PC-9 (cell line): Measurements from ENCODE around the gene COG5.

ENCODE experiments used
- CTCF ChIP-seq: fragments of 200-600 bp; sonication (generic); conservative IDR thresholded peaks from 2 replicates; pipeline ENCODE4 v1.6.1; 2017; ENCODE audit warnings: mixed run types, antibody characterized with exemption, mild to moderate bottlenecking, moderate library complexity
- EZH2 ChIP-seq: fragments of 200-600 bp; sonication (generic); IDR thresholded peaks from 2 replicates; pipeline ENCODE4 v1.8.0; 2017; ENCODE audit warnings: antibody characterized with exemption, low read depth

- TF ChIP-seq CTCF (no peak), EZH2 (no peak)
Observed at GRCh38 chr7:107248551-107249316, 315.0 kb downstream of the COG5 start.
